ENCODE results near the gene MVB12A. TPM values are rescaled to one million over a fixed set of nuclear protein-coding genes. Genes with fewer than 3 reads are reported as not detected.

MVB12A gene
- polyA plus RNA-seq, 4 donors, result 57.5 to 117 (median 78.1) TPM

GRCh38 chr19:17406887-17407196, 13.0 kb upstream of the MVB12A start:
- H3K4me3 ChIP-seq (ENCODE audit: low read depth in 1 of 3, low read length in 3 of 3), result peak overlapping the region in 1 of 3 donors; percentile 40
- FAIRE-seq, result no peak
- no peaks in the 10 kb centered on the region for H3K36me3 ChIP-seq (ENCODE audit: control insufficient read depth in 3 of 3, insufficient read depth in 2 of 3, low read depth in 1 of 3, low read length in 3 of 3)
- WGBS, 3 donors, result 0 to 22% (median 6%) methylated on average over 2 of the region's 2 CpGs
- H3K4me1 ChIP-seq (ENCODE audit: control insufficient read depth in 3 of 3, insufficient read depth in 2 of 3, low read depth in 1 of 3, low read length in 2 of 3), result peaks cover 0 to 6% (median 0%) of the 10 kb centered on the region in 3 donors
- no peaks in the 10 kb centered on the region for H3K27me3 ChIP-seq (ENCODE audit: control insufficient read depth in 3 of 3, insufficient read depth in 3 of 3, low read length in 3 of 3)
- DNase-seq, result peak in 1 of 2 donors; percentile 43
- H3K27ac ChIP-seq (ENCODE audit: low read depth in 1 of 3, low read length in 2 of 3), result peak overlapping the region in 2 of 3 donors; percentile 83 to 93
- H3K9me3 ChIP-seq (ENCODE audit: control insufficient read depth in 2 of 2, insufficient read depth in 1 of 2, low read depth in 1 of 2, low read length in 1 of 2), result no peaks in the 10 kb centered on the region

- WGBS, 3 donors, result 85 to 95% (median 94%) methylated on average over 9 of the region's 9 CpGs
- Histone ChIP-seq H3K4me1 (ENCODE audit: control insufficient read depth in 3 of 3, insufficient read depth in 2 of 3, low read depth in 1 of 3, low read length in 2 of 3) (peaks cover 0 to 9% (median 0%) of the 10 kb centered on the region in 3 donors), H3K27ac (ENCODE audit: low read depth in 1 of 3, low read length in 2 of 3) (no peak overlapping the region), H3K9me3 (ENCODE audit: control insufficient read depth in 2 of 2, insufficient read depth in 1 of 2, low read depth in 1 of 2, low read length in 1 of 2) (no peaks in the 10 kb centered on the region), H3K27me3 (ENCODE audit: control insufficient read depth in 3 of 3, insufficient read depth in 3 of 3, low read length in 3 of 3) (peaks cover 0 to 2% (median 0%) of the 10 kb centered on the region in 3 donors), H3K4me3 (ENCODE audit: low read depth in 1 of 3, low read length in 3 of 3) (no peak overlapping the region), H3K36me3 (ENCODE audit: control insufficient read depth in 3 of 3, insufficient read depth in 2 of 3, low read depth in 1 of 3, low read length in 3 of 3) (no peaks in the 10 kb centered on the region)
- FAIRE-seq (no peak), DNase-seq (no peak)
Observed at GRCh38 chr19:17409990-17410389, 9.9 kb upstream of the MVB12A start.

DNA sequence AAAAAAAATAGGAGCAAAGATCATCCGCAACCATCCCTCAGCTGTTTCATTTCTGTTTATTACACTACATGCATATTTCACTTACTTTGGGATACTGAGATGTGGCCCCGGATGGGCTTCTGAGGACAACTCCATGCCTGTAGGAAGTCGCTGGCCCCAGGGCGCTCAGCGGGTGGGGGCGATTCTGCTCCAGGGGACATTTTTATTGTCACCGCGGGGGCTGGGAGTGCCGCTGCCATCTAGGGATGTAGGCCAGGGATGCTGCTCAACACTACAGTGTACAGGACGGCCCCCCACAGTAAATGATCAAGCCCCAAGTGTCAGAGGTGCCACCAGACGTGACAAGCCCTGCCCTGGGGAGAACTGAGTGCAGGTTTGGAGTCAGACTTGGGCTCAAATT, 8.0 kb upstream of the MVB12A start:
- no peak for FAIRE-seq
- DNase-seq, result no peak
- Histone ChIP-seq H3K4me1 (ENCODE audit: control insufficient read depth in 3 of 3, insufficient read depth in 2 of 3, low read depth in 1 of 3, low read length in 2 of 3) (peaks cover 0 to 3% (median 0%) of the 10 kb centered on the region in 3 donors), H3K4me3 (ENCODE audit: low read depth in 1 of 3, low read length in 3 of 3) (no peak overlapping the region), H3K36me3 (ENCODE audit: control insufficient read depth in 3 of 3, insufficient read depth in 2 of 3, low read depth in 1 of 3, low read length in 3 of 3) (no peaks in the 10 kb centered on the region), H3K9me3 (ENCODE audit: control insufficient read depth in 2 of 2, insufficient read depth in 1 of 2, low read depth in 1 of 2, low read length in 1 of 2) (no peaks in the 10 kb centered on the region), H3K27me3 (ENCODE audit: control insufficient read depth in 3 of 3, insufficient read depth in 3 of 3, low read length in 3 of 3) (peaks cover 0 to 2% (median 0%) of the 10 kb centered on the region in 3 donors), H3K27ac (ENCODE audit: low read depth in 1 of 3, low read length in 2 of 3) (peak overlapping the region in 2 of 3 donors; percentile 35 to 51)
- 85 to 95% (median 90%) methylated on average over 11 of the region's 11 CpGs for WGBS, 3 donors

- no peak for DNase-seq
- no peak for FAIRE-seq
Observed at GRCh38 chr19:17414097-17414496, 5.8 kb upstream of the MVB12A start.

GRCh38 chr19:17415121-17415520, 4.7 kb upstream of the MVB12A start:
- peaks cover 0 to 3% (median 2%) of the 10 kb centered on the region in 3 donors for H3K4me1 ChIP-seq (ENCODE audit: control insufficient read depth in 3 of 3, insufficient read depth in 2 of 3, low read depth in 1 of 3, low read length in 2 of 3)
- H3K4me3 ChIP-seq (ENCODE audit: low read depth in 1 of 3, low read length in 3 of 3), result no peak overlapping the region
- H3K36me3 ChIP-seq (ENCODE audit: control insufficient read depth in 3 of 3, insufficient read depth in 2 of 3, low read depth in 1 of 3, low read length in 3 of 3), result no peaks in the 10 kb centered on the region
- H3K27me3 ChIP-seq (ENCODE audit: control insufficient read depth in 3 of 3, insufficient read depth in 3 of 3, low read length in 3 of 3), result peaks cover 0 to 2% (median 0%) of the 10 kb centered on the region in 3 donors
- 83 to 88% (median 84%) methylated on average over 6 of the region's 6 CpGs for WGBS, 3 donors
- H3K9me3 ChIP-seq (ENCODE audit: control insufficient read depth in 2 of 2, insufficient read depth in 1 of 2, low read depth in 1 of 2, low read length in 1 of 2), result no peaks in the 10 kb centered on the region
- H3K27ac ChIP-seq (ENCODE audit: low read depth in 1 of 3, low read length in 2 of 3), result no peak overlapping the region
- FAIRE-seq, result no peak
- no peak for DNase-seq

More at GRCh38 chr19:17414097-17414496, 5.8 kb upstream of the MVB12A start:
- peaks cover 0 to 2% (median 0%) of the 10 kb centered on the region in 3 donors for H3K27me3 ChIP-seq (ENCODE audit: control insufficient read depth in 3 of 3, insufficient read depth in 3 of 3, low read length in 3 of 3)
- no peaks in the 10 kb centered on the region for H3K9me3 ChIP-seq (ENCODE audit: control insufficient read depth in 2 of 2, insufficient read depth in 1 of 2, low read depth in 1 of 2, low read length in 1 of 2)
- no peaks in the 10 kb centered on the region for H3K36me3 ChIP-seq (ENCODE audit: control insufficient read depth in 3 of 3, insufficient read depth in 2 of 3, low read depth in 1 of 3, low read length in 3 of 3)
- peaks cover 0 to 3% (median 2%) of the 10 kb centered on the region in 3 donors for H3K4me1 ChIP-seq (ENCODE audit: control insufficient read depth in 3 of 3, insufficient read depth in 2 of 3, low read depth in 1 of 3, low read length in 2 of 3)
- H3K27ac ChIP-seq (ENCODE audit: low read depth in 1 of 3, low read length in 2 of 3), result no peak overlapping the region
- 92 to 95% (median 94%) methylated on average over 8 of the region's 8 CpGs for WGBS, 3 donors
- no peak overlapping the region for H3K4me3 ChIP-seq (ENCODE audit: low read depth in 1 of 3, low read length in 3 of 3)

DNA sequence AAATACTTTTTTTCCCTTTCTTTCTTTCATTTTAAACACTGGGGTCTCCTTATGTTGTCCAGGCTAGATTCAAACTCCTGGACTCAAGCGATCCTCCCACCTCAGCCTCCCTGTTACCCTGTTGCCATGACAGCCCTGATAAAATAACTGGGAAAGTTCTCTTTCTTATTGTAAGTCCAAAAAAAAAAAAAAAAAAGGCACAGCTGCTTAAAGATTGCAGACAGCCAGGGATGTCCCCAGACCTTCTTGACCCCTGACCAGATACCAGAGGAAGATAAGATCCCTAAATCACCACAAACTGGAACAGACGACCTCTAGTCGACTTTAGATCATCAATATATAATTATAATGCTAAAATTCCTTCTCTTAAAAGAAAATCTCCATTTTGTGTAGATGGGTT, 1.1 kb upstream of the MVB12A start:
- WGBS, 3 donors, result 60 to 69% (median 64%) methylated on average over 3 of the region's 3 CpGs
- H3K4me3 ChIP-seq (ENCODE audit: low read depth in 1 of 3, low read length in 3 of 3), result no peak overlapping the region
- FAIRE-seq (no peak), DNase-seq (no peak)
- peaks cover 0 to 16% (median 3%) of the 10 kb centered on the region in 3 donors for H3K36me3 ChIP-seq (ENCODE audit: control insufficient read depth in 3 of 3, insufficient read depth in 2 of 3, low read depth in 1 of 3, low read length in 3 of 3)
- H3K4me1 ChIP-seq (ENCODE audit: control insufficient read depth in 3 of 3, insufficient read depth in 2 of 3, low read depth in 1 of 3, low read length in 2 of 3), result peaks cover 0 to 2% (median 0%) of the 10 kb centered on the region in 3 donors
- H3K9me3 ChIP-seq (ENCODE audit: control insufficient read depth in 2 of 2, insufficient read depth in 1 of 2, low read depth in 1 of 2, low read length in 1 of 2), result no peaks in the 10 kb centered on the region
- no peak overlapping the region for H3K27ac ChIP-seq (ENCODE audit: low read depth in 1 of 3, low read length in 2 of 3)
- peaks cover 0 to 2% (median 0%) of the 10 kb centered on the region in 3 donors for H3K27me3 ChIP-seq (ENCODE audit: control insufficient read depth in 3 of 3, insufficient read depth in 3 of 3, low read length in 3 of 3)

GRCh38 chr19:17419154-17419620, 660 bp upstream of the MVB12A start:
- H3K27ac ChIP-seq (ENCODE audit: low read depth in 1 of 3, low read length in 2 of 3), result peak overlapping the region; percentile 25 to 71 (median 68)
- no peak for FAIRE-seq
- H3K27me3 ChIP-seq (ENCODE audit: control insufficient read depth in 3 of 3, insufficient read depth in 3 of 3, low read length in 3 of 3), result peaks cover 0 to 2% (median 0%) of the 10 kb centered on the region in 3 donors
- H3K9me3 ChIP-seq (ENCODE audit: control insufficient read depth in 2 of 2, insufficient read depth in 1 of 2, low read depth in 1 of 2, low read length in 1 of 2), result no peaks in the 10 kb centered on the region
- H3K36me3 ChIP-seq (ENCODE audit: control insufficient read depth in 3 of 3, insufficient read depth in 2 of 3, low read depth in 1 of 3, low read length in 3 of 3), result peaks cover 0 to 21% (median 3%) of the 10 kb centered on the region in 3 donors
- H3K4me1 ChIP-seq (ENCODE audit: control insufficient read depth in 3 of 3, insufficient read depth in 2 of 3, low read depth in 1 of 3, low read length in 2 of 3), result peaks cover 0 to 2% (median 0%) of the 10 kb centered on the region in 3 donors
- WGBS, 3 donors, result 12 to 24% (median 20%) methylated on average over 8 of the region's 8 CpGs
- peak overlapping the region; percentile 18 to 54 (median 50) for H3K4me3 ChIP-seq (ENCODE audit: low read depth in 1 of 3, low read length in 3 of 3)
- DNase-seq, result peak in 1 of 2 donors; percentile 34

- Histone ChIP-seq H3K36me3 (ENCODE audit: control insufficient read depth in 3 of 3, insufficient read depth in 2 of 3, low read depth in 1 of 3, low read length in 3 of 3) (peaks cover 0 to 21% (median 3%) of the 10 kb centered on the region in 3 donors), H3K4me1 (ENCODE audit: control insufficient read depth in 3 of 3, insufficient read depth in 2 of 3, low read depth in 1 of 3, low read length in 2 of 3) (peaks cover 0 to 7% (median 5%) of the 10 kb centered on the region in 3 donors), H3K27me3 (ENCODE audit: control insufficient read depth in 3 of 3, insufficient read depth in 3 of 3, low read length in 3 of 3) (no peaks in the 10 kb centered on the region), H3K27ac (ENCODE audit: low read depth in 1 of 3, low read length in 2 of 3) (peak overlapping the region in 2 of 3 donors; percentile 8 to 75), H3K4me3 (ENCODE audit: low read depth in 1 of 3, low read length in 3 of 3) (peak overlapping the region; percentile 73 to 96 (median 91)), H3K9me3 (ENCODE audit: control insufficient read depth in 2 of 2, insufficient read depth in 1 of 2, low read depth in 1 of 2, low read length in 1 of 2) (no peaks in the 10 kb centered on the region)
- DNase-seq, result peak; percentile 29 to 49
- FAIRE-seq, result no peak
- 4 to 5% (median 5%) methylated on average over 25 of the region's 25 CpGs for WGBS, 3 donors
Observed at GRCh38 chr19:17420475-17420924, 653 bp downstream of the MVB12A start.

DNA sequence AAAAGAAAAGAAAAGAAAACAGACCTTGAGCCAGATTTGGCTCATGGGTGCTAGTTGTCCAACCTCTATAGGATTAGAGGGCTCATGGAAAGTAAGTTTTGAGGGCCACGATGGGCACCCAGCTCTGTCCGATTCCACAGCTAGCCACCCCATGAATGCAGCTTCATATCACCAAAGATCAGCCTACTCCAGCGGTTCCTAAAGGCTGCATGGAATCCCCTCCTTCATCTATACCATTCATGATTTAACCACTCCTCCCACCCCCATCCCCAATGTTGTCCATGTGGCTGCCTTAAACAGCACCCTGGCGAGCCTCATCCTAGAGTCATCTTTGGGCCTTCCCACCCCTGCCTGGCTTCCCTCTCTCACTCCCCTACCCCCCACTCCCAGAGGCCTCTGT, 2.1 kb downstream of the MVB12A start:
- Histone ChIP-seq H3K9me3 (ENCODE audit: control insufficient read depth in 2 of 2, insufficient read depth in 1 of 2, low read depth in 1 of 2, low read length in 1 of 2) (no peaks in the 10 kb centered on the region), H3K4me1 (ENCODE audit: control insufficient read depth in 3 of 3, insufficient read depth in 2 of 3, low read depth in 1 of 3, low read length in 2 of 3) (peaks cover 0 to 7% (median 5%) of the 10 kb centered on the region in 3 donors), H3K27me3 (ENCODE audit: control insufficient read depth in 3 of 3, insufficient read depth in 3 of 3, low read length in 3 of 3) (no peaks in the 10 kb centered on the region), H3K36me3 (ENCODE audit: control insufficient read depth in 3 of 3, insufficient read depth in 2 of 3, low read depth in 1 of 3, low read length in 3 of 3) (peaks cover 0 to 21% (median 3%) of the 10 kb centered on the region in 3 donors), H3K27ac (ENCODE audit: low read depth in 1 of 3, low read length in 2 of 3) (no peak overlapping the region), H3K4me3 (ENCODE audit: low read depth in 1 of 3, low read length in 3 of 3) (no peak overlapping the region)
- DNase-seq, result no peak
- FAIRE-seq, result no peak
- 95 to 99% (median 99%) methylated on average over 4 of the region's 4 CpGs for WGBS, 3 donors
